ENCODE data around the gene NDUFAF5.
"Not testable (repeated sequence)": the region's sequence is repeated elsewhere in the genome, so short reads cannot be mapped to it uniquely, and the experiment has no call there.

NDUFAF5 gene, protein sequence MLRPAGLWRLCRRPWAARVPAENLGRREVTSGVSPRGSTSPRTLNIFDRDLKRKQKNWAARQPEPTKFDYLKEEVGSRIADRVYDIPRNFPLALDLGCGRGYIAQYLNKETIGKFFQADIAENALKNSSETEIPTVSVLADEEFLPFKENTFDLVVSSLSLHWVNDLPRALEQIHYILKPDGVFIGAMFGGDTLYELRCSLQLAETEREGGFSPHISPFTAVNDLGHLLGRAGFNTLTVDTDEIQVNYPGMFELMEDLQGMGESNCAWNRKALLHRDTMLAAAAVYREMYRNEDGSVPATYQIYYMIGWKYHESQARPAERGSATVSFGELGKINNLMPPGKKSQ

DNA sequence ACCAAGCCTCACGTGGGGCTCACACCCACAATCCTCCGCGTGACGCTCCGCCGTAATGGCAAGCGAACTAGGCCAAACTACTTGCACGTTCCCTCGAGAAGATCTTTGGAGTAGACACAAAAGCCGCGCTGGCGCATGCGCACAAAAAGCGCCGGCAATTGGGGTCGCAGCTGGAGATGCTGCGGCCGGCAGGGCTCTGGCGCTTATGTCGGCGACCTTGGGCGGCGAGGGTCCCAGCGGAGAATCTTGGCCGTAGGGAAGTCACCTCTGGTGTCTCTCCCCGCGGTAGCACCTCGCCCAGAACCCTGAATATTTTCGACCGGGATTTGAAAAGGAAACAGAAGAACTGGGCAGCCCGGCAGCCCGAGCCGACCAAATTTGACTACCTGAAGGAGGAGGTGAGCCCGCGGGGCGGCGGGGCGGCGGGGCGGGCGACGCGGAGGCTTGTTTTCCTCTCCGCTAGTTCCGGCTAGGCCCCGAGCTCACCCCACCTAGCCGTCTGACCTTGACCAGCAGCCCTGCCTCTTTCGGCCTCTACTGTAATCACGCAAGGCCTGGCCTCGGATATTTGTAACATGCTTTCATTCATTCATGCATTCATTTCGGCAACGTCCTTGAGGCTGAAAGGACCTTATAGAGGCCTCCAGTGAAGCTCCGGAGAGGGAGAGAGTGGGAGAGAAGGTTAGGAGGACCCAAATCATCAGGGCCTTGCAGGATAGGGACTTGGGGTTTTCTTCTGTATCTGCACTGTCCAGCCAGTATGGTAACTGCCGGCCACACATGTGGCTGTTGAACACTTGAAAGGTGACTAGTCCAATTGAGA lies at the start of gene NDUFAF5, which contains the start of gene ESF1:
Gene NDUFAF5 (plus strand): TSS at position 136 of the 823 bp plus-strand sequence. CDS start 41 bp downstream, at position 177.
Gene ESF1 (minus strand): TSS at position 27 of the 823 bp plus-strand sequence. CDS start 1,779 bp downstream, outside the sequence.
- peak; percentile 98 for ATAC-seq
- DNase-seq, result peak; percentile 92

DNA sequence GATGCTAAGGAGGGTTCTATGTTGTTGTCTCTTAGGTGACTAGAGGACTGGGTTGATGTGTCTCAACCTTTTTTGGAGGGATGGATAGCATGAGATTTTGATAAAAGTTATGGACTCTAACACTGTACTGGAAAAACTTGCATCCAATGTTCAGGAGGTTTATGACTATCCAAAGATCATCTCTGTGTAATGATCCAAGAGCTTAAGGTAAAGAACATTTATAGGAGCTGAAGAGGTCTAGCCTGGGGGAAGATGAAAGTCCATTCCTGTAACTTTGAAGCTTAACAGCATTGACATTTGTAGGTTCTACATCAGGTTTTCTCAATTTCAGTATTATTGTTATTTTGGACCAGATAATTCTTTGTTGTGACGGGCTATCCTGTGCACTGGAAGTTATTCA lies 49.0 kb upstream of the NDUFAF5 start:
- ATAC-seq (no peak), DNase-seq (no peak)

DNA sequence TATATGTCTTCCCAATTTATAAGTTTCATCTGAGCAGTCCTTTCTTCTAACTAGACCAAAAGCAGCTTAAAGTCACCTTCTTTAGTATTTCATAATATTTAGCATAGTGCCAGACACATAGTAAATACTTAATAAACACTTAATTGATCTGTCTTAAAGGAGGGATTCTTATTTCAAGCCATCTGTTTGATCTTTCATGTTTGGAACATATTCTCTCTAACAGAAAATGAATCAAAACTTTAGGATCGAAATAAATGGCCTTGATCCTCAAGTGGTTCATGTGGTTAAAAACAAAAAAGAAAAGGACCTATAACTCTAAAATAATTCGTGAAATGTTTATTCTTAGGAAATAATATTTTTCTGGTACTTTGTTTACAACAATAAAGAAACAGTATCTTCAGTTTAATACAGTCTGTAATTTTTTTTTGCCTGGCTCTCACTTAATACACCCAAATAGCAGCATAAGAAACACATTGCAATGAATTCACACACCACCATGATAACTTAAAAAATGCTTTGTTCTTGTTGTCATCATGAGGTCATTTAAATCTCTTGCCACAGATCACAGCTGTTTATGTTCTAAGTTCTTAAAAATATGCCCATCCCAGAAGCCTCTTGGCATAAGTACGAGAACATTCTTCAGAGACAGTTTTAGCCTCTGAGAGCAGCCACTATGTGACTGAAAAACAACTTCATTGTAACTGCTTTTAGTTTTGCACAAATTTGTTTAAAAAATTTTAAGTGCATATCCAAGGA lies 48.2 kb upstream of the NDUFAF5 start:
- no peak for DNase-seq
- no peak for ATAC-seq

DNA sequence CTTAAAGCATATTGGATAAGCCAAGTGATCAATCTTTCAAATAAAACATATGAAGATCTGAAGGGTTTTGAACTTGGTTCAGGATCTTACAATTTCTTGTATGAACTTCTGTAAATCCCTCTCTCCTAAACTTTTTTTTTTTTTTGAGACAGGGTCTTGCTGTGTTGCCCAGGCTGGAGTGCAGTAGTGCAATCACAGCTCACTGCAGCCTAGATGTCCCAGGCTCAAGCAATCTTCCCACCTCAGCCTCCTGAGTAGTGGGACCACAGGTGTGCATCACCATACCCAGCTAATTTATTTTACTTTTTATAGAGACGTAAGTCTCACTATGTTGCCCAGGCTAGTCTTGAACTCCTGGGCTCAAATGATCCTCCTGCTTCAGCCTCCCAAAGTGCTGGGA lies 46.6 kb upstream of the NDUFAF5 start:
- DNase-seq, ATAC-seq: not testable (repeated sequence)

DNA sequence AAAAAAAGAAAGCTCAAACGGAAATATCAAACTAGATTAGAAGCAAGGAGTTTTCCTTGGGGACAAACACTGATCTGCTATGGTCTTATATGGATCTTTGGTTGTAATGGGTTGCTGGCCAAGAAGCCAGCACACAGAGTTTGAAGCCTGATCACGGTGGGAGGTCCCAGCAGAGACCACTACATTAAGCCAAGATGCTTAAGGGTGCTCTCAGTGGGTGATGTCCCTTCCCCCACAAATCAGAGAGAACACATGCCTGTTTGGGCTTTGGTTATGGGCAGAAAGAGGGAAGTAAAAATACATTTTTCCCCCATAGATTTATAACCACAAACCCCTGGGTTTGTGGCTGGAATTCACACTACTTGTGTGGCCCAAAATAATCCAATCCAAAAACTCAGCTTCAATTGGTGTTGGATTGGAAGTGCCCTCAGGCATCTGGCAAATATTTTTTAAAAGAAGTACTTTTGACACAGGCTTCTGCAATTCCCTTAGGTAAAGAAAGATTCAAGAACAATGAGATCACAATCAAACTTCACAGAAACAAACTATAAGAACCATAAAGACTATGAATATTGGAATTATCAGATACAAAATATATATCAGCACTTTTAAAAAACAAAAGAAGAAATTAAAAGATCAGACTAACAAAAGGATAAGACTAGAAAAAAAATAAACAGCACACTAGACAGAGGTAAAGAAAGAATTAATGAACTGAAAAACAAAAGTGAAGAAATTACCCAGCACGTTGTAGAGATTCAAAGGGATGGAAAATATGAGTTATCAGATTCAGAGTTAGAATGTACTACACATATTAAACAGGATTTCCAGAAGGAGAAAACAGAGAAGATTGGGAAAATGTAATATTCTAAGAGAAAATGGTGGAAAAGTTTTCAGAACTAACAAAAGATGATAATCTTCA lies 44.8 kb upstream of the NDUFAF5 start:
- DNase-seq (no peak), ATAC-seq (no peak)

DNA sequence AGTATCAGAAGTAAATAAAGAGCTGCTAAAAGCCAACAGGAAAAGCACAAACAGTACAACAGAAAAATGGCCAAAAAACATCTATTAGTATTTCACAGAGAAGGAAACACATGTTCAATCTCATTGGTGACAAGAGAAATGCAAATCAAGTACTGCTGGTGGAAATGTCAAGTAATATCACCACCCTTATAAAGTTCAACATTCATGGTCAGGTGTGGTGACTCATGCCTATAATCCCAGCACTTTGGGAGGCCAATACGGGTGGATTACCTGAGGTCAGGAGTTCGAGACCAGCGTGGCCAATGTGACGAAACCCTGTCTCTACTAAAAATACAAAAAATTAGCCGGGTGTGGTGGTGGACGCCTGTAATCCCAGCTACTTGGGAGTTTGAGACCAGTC lies 42.9 kb upstream of the NDUFAF5 start:
- peak; percentile 49 for ATAC-seq
- no peak for DNase-seq

DNA sequence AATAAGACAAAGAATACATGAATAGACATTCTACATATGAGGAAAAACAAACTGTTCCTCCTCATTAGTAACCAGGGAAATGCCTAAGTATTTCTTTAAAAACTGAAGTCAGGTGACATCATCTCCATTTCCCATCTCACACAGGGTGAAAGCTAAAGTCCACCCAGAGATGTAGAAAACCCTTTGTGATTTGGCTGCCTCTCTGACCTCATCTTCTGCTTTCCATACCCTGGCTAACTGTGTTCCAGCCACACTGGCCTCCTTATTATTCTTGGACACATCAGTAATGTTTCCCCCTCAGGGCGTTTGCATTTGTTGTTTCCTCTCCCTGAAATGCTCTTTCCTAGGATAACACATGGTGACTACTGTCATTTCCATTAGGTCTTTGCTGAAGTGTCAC lies 40.5 kb upstream of the NDUFAF5 start:
- no peak for ATAC-seq
- no peak for DNase-seq

DNA sequence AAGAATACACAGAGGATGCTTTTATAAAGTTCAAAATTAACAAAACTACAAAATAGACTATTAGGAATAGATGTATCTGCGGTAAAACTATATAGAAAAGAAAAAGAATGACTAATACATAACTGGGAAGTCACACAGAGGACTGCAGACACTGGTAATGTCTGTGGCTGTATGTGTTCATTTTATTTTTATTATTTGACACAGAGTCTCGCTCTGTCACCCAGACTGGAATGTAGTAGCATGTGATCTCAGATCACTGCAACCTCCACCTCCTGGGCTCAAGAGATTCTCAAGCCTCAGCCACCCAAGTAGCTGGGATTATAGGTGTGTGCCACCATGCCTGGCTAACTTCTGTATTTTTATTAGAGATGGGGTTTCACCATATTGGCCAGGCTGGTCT lies 39.0 kb upstream of the NDUFAF5 start:
- DNase-seq (no peak), ATAC-seq (no peak)

DNA sequence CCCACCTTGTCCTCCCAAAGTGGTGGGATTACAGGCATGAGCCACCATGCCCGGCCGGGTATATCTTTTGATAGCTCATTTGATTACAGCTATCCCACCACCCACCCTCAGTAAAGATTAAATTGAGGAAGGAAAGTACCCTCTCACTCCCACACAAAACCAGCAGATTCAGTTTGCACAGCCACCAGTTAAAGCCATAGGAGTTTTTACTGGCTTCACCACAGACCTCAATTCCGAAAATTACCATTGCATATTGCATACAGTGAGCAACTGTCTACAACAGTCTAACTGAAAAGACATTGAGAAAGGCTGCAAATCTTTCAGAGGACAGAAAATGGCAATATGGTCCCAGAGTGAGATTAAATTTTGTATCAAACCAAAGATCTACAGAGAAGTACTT lies 35.0 kb upstream of the NDUFAF5 start:
- DNase-seq, result no peak
- no peak for ATAC-seq

DNA sequence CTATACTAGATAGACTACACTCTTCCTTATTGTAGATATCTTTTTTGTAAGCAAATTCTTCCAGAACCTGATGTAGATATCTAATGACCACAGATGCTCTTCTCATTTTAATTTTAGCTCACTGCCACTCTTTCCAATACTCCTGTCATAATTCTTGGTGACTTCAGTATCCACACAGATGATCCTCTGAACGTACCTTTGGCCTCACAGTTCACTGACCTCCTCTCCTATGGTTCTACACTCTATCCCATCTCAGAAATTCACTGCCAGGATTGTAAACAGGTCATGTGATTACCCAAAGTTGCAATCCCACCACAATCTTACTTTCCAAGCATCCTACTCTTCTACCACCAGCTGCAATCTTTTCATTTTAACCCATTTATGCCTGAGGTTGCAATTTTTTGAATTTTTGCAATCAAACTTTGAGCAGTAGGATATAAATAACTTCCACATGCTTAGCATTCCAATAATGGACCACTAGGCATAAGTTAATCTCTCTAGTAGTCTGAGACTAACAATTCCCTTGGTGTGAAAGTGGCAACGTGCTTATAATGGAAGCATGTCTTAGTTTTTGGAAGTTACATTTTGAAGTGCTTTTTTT lies 31.3 kb upstream of the NDUFAF5 start:
- no peak for DNase-seq
- ATAC-seq, result no peak

DNA sequence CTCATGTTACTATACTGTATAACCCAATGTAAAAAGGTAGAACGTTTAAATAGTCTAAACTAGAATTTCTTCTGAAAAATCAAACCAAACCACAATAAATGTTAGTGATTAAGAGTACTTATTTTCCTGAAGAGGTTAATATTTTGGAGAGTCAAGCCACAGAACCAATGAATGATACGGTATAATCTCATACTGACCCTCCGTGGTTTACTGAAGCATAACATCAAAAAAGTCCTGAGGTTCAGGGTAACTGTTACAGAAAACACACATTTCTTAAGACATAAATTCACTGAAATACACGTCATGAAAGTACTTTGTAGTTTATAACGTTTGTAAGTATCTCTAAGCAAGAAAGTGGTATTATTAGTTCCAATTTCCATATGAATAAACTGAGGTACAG lies 29.0 kb upstream of the NDUFAF5 start:
- ATAC-seq, result no peak
- no peak for DNase-seq

DNA sequence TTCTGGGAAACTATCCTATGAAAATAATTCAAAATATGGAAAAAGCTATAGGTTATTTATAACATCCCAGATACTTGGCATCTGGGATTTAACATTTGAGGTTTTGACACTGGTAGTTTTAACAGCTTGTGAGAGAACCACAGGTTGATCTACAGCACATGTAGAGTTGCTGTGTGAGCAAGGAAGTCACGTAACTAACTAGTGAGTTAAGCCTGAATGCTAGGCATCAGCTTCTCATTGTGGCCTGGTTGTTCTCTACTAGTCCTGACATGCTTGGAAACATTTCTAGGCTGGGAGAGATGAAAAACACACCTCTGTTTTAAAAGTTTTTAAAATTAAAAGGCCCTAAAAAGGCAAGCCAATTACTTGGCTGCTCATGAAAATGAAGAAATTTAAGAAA lies 28.3 kb upstream of the NDUFAF5 start:
- ATAC-seq, result no peak
- DNase-seq, result no peak

DNA sequence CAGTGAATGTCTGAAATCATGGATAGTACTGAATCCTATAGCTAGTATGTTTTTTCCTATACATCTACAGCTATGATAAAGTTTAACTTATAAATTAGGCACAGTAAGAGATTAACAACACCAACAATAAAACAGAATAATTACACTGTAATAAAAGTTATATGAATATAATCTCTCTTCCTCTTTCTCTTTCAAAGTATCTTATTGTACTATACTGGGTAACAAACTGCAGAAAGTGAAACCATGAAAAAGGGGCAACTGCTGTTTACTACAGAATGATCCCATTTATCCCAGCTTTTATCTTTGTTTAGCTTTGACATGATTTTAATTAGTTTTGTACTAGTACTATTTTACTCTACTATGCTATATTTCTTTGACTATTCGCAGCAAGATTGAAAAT lies 25.9 kb upstream of the NDUFAF5 start:
- ATAC-seq, result no peak

DNA sequence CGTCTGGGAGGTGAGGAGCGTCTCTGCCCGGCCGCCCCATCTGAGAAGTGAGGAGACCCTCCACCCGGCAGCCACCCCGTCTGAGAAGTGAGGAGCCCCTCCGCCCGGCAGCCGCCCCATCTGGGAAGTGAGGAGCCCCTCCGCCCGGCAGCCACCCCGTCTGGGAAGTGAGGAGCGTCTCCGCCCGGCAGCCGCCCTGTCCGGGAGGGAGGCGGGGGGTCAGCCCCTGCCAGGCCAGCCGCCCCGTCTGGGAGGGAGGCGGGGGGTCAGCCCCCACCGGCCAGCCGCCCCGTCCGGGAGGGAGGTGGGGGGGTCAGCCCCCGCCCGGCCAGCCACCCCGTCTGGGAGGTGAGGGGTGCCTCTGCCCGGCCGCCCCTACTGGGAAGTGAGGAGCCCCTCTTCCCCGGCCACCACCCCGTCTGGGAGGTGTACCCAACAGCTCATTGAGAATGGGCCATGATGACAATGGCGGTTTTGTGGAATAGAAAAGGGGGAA lies 24.3 kb upstream of the NDUFAF5 start:
- DNase-seq, ATAC-seq: not testable (repeated sequence)

More for the DNA sequence above, 25.9 kb upstream of the NDUFAF5 start:
- no peak for DNase-seq

DNA sequence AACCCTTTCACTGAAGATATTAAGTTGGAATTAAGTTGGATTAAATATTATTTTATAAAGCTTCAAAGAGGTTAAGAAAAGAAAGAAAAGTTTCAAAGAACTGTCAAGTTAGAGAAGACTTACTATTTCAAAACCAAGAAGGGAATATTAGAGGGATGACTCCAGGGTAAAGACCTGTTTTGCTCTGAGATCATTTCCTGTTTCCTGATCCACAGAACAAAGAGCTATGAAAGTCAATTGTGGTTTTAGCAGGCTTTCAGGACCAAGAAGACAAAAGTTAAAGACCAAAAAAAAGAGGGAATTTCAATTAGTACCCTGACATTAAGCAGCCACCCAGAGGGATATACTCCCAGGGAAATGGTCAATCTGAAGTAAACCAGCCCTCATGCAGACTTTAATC lies 19.5 kb upstream of the NDUFAF5 start:
- DNase-seq, result no peak
- ATAC-seq, result no peak

DNA sequence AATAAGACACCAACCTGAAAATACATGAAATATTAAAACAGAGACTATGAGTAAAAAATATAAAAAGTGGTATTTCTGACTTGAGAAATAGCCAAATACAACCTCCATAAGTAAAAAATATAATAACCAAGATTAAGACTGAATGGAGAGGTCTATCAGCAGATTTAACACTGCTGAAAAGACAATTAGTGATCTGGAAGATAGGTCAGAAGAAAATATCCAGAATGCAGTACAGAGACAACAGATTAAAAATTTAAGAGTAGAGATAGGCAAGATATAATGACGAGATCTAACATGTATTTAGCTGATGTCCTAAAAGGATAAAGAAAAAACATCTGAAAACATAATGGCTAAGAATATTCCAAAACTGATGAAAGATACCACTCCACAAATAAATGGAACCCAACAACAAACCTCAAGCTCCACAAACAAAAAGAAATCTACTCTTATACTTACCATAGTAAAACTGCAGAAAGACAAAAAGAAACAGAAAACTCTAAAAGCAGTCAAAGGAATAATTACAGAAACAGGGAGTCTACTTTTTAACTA lies 18.9 kb upstream of the NDUFAF5 start:
- DNase-seq (no peak), ATAC-seq (no peak)

DNA sequence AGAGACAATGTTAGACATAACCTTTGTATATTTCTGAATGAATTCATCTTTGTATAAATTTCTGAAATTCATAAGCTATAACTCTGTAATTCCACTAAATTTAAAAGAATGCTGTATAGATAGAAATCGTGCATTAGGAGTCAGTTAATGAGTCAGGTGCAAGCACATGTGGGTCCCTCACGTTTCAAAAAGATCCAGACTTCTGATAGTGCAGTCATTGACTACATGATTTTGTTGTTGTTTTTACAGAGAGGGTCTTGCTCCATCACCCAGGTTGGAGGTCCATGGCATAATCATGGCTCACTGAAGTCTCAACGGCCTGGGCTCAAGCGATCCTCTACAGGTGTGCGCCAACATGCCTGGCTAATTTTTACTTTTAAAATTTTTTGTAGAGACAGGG lies 14.7 kb upstream of the NDUFAF5 start:
- DNase-seq, result no peak
- no peak for ATAC-seq

DNA sequence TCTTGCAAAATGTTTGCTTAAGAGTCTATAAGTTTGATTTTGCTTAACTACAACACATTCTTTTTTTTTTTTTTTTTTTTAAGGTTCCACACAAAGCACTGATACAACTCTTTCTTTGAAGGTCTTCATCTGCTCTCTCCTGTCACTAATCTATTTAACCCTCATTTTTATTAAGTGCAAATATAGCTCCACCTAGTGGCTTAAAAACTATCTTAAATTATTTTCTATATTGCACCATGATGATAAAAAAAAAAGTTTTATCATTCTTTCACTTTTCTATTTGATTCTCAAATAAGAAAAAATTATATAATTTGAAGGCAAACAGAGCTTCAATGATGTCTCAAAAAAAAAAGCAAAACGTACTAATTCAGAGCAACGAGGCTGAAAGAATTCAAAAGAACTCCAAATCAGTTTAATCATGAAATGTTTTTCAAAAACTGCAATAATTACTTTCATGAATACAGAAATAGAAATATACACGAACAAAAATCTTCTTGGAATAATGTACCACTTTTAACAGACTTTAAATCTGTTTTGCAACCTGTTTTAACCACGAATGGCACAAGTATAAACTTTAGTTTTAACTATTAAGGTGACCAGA lies 12.9 kb upstream of the NDUFAF5 start:
- ATAC-seq, result no peak
- DNase-seq, result no peak

DNA sequence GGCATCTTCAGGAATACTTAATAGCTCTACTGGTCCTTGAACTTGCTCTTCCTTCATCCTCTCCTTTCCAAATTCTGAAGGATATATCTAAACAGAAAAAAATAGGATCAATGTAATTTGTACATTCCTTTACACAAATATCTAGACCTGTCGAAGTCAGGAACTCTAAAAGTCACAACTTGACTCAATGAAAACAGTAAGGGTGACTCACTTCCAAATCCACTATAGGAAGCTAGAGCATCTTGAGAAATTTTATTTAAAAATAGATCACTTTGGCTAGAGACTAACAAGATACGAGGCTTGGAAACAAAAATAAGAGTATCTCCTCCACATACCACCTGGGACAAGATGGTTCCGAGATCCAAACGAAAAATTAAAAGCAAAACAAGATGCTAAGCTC lies 12.3 kb upstream of the NDUFAF5 start:
- DNase-seq, result no peak
- no peak for ATAC-seq

DNA sequence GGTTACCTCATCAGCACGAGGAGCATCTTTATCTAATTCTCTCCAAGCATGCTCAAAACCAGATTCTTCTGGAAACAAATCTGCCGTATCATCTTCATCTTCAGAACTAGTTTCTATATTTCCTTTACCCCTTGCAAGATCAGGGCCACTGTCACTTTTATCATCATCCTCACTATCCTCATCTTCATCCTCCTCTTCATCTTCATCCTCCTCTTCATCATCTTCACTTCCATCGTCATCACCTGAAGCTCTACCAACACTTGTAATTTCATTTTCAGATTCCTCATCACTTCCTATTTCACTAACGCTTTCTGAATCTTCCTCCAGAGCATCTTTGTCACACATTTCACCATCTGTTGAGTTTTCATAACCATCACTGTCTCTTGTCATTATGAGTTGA lies 9.0 kb upstream of the NDUFAF5 start:
- ATAC-seq, result no peak
- DNase-seq, result no peak

All from stimulated activated naive CD8-positive, alpha-beta T cell treated with anti-CD3 and anti-CD28 coated beads, Interleukin-15, Interleukin-2, amounts not matched to agents 100 U/mL and 50 U/mL, for 24 hours (primary cell).